ENCODE data around the gene FGD2. TPM values are rescaled to one million over a fixed set of nuclear protein-coding genes. Genes with fewer than 3 reads are reported as not detected.

FGD2 gene
- total and polyA plus RNA-seq, 9 of the 15 experiments (the other 6 are each of a cell fraction or from before 2014, with no cell fraction given): 0.09 TPM; not detected in 8

DNA sequence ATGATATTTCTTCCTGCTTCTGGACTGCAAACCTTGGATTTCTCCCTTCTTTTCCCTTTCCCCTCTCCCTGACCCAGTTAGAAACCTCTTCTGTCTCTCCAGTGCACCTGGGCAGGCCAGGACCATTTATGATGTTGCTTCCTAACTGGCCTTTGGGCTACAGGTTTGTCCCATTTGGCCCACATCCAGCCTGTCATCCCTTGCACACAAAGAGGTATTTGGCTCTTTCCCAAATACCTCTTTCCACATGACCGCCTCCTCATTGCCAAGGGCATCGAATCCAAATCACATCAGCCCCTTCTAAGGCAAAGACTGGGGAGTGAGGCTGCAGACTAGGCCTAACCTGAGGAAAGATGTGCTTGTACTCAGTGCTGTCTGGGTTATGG, 13.6 kb downstream of the FGD2 start (continued):
- TF ChIP-seq, protein P1, sequence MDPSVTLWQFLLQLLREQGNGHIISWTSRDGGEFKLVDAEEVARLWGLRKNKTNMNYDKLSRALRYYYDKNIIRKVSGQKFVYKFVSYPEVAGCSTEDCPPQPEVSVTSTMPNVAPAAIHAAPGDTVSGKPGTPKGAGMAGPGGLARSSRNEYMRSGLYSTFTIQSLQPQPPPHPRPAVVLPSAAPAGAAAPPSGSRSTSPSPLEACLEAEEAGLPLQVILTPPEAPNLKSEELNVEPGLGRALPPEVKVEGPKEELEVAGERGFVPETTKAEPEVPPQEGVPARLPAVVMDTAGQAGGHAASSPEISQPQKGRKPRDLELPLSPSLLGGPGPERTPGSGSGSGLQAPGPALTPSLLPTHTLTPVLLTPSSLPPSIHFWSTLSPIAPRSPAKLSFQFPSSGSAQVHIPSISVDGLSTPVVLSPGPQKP (CRISPR knock-in tag; IDR thresholded peaks at IDR 0.05): no peak

DNA sequence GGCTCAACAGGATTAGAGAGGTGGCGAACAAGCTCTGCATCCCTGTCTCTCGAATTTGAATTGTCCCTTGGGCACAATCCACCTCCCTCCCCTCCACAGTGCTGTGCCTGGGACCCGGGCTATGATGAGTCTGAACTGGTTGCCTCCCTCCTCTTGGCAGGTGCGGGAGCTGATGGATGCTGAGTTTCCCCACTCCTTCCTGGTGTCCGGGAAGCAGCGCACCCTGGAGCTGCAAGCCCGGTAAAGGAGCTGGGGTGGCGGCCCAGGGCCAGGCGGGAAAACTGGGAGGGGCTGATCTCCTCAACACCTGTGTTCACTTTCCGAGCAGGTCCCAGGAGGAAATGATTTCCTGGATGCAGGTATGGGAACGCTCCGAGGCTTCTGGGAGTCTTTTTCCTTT, 14.9 kb downstream of the FGD2 start:
- DNase-seq (ENCODE audit: extremely low read depth in 1 of 4, low spot score in 3 of 4) (no peak), FAIRE-seq (no peak), ATAC-seq (no peak)
- Histone ChIP-seq H3K9me3 (replicated peaks; ENCODE audit: control insufficient read depth, insufficient read depth, low read depth, low read length) (no peaks in the 10 kb centered on the region), H3K4me2 (ENCODE audit: insufficient read depth, low read length) (no peak overlapping the region), H3K9ac (ENCODE audit: insufficient read depth in 1 of 2, low read depth in 2 of 2, low read length in 2 of 2) (no peak overlapping the region), H3K36me3 (ENCODE audit: control insufficient read depth, insufficient read depth, low read length) (no peaks in the 10 kb centered on the region), H3K4me1 (replicated peaks in 1 of 2; ENCODE audit: control insufficient read depth in 2 of 2, insufficient read depth in 2 of 2, low read length in 2 of 2) (peaks cover 13 to 30% of the 10 kb centered on the region in 2 experiments), H3K27me3 (ENCODE audit: control insufficient read depth in 2 of 2, insufficient read depth in 2 of 2, low read length in 2 of 2) (no peaks in the 10 kb centered on the region), H3K27ac (ENCODE audit: extremely low read depth, low read depth, low read length) (no peak overlapping the region), H4K20me1 (replicated peaks; ENCODE audit: control insufficient read depth, insufficient read depth, low read length) (peaks cover 4% of the 10 kb centered on the region; the same call in 1 of the 2 replicates), H3K79me2 (ENCODE audit: control insufficient read depth, insufficient read depth, low read length) (no peaks in the 10 kb centered on the region), H2AFZ (ENCODE audit: low read depth, low read length) (no peak overlapping the region), H3K9me1 (ENCODE audit: control insufficient read depth, insufficient read depth, low read length) (peaks cover 3% of the 10 kb centered on the region), H3K4me3 (no peak overlapping the region)
- ChIA-PET CTCF (ENCODE audit: low intra/inter-chr PET ratio) (interaction anchor here (1.6 to 9.7 kb wide), 4 partner anchors 152 to 294 kb away, joined by 3 to 204 read pairs (median 56); partner anchors contain the start of gene PIM1), POLR2A (interaction anchor here (0.6 to 1.3 kb wide), 4 partner anchors 9 to 238 kb away, joined by 3 to 4 read pairs (median 4); partner anchors contain the start of genes TBC1D22B and TMEM217)
- 63% methylated on average over 12 of the region's 12 CpGs for WGBS (ENCODE audit: insufficient coverage, low coverage, missing lambda C conversion rate)
- TF ChIP-seq EWSR1 (IDR thresholded peaks at IDR 0.05; ENCODE audit: borderline replicate concordance, low read depth, partially characterized antibody) (no peak), EP300 (IDR thresholded peaks at IDR 0.05; ENCODE audit: low read length) (no peak), ZBTB1 (CRISPR knock-in tag; IDR thresholded peaks at IDR 0.05; ENCODE audit: borderline replicate concordance, low read depth) (no peak), CREBBP (IDR thresholded peaks at IDR 0.05; ENCODE audit: low read depth, low read length) (no peak), KDM1A (IDR thresholded peaks at IDR 0.05) (no peak), ZNF583 (CRISPR knock-in tag; IDR thresholded peaks at IDR 0.05) (no peak), ZNF431 (CRISPR knock-in tag; IDR thresholded peaks at IDR 0.05) (no peak)
- TF ChIP-seq, protein P2, sequence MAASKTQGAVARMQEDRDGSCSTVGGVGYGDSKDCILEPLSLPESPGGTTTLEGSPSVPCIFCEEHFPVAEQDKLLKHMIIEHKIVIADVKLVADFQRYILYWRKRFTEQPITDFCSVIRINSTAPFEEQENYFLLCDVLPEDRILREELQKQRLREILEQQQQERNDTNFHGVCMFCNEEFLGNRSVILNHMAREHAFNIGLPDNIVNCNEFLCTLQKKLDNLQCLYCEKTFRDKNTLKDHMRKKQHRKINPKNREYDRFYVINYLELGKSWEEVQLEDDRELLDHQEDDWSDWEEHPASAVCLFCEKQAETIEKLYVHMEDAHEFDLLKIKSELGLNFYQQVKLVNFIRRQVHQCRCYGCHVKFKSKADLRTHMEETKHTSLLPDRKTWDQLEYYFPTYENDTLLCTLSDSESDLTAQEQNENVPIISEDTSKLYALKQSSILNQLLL (CRISPR knock-in tag; IDR thresholded peaks at IDR 0.05; ENCODE audit: borderline replicate concordance): no peak
- TF ChIP-seq, protein P3, sequence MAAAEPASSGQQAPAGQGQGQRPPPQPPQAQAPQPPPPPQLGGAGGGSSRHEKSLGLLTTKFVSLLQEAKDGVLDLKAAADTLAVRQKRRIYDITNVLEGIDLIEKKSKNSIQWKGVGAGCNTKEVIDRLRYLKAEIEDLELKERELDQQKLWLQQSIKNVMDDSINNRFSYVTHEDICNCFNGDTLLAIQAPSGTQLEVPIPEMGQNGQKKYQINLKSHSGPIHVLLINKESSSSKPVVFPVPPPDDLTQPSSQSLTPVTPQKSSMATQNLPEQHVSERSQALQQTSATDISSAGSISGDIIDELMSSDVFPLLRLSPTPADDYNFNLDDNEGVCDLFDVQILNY (CRISPR knock-in tag; IDR thresholded peaks at IDR 0.05): no peak
- TF ChIP-seq, protein P4, sequence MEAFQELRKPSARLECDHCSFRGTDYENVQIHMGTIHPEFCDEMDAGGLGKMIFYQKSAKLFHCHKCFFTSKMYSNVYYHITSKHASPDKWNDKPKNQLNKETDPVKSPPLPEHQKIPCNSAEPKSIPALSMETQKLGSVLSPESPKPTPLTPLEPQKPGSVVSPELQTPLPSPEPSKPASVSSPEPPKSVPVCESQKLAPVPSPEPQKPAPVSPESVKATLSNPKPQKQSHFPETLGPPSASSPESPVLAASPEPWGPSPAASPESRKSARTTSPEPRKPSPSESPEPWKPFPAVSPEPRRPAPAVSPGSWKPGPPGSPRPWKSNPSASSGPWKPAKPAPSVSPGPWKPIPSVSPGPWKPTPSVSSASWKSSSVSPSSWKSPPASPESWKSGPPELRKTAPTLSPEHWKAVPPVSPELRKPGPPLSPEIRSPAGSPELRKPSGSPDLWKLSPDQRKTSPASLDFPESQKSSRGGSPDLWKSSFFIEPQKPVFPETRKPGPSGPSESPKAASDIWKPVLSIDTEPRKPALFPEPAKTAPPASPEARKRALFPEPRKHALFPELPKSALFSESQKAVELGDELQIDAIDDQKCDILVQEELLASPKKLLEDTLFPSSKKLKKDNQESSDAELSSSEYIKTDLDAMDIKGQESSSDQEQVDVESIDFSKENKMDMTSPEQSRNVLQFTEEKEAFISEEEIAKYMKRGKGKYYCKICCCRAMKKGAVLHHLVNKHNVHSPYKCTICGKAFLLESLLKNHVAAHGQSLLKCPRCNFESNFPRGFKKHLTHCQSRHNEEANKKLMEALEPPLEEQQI (IDR thresholded peaks at IDR 0.05): no peak
- BruUV-seq (replicated peaks): no TSS peak
- intact Hi-C loops (cut with micrococcal nuclease): loop anchor here (10.0 kb wide), 2 partner anchors 464 to 674 kb away; partner anchors contain the start of gene MDGA1
- in situ Hi-C loops (cut with MboI): loop anchor here (5.0 to 25.0 kb wide), 4 partner anchors 154 to 1467 kb away; partner anchors contain the start of gene PIM1
